ACC112 (cell line): Measurements from ENCODE around the gene GUCA1A.

ENCODE experiments used
- H2AFZ ChIP-seq: fragments of 200-600 bp; sonication (generic); one replicate; pipeline ENCODE4 v1.6.0; 2017; ENCODE audit warnings: antibody characterized with exemption, low read length; ENCODE audit not compliant: unreplicated experiment
- H3K27ac ChIP-seq: fragments of 200-600 bp; sonication (generic); 2 replicates; pipeline ENCODE4 v1.5.1; 2014; ENCODE audit warnings: low read depth, mild to moderate bottlenecking, antibody characterized with exemption, low read length, moderate library complexity
- H3K27me3 ChIP-seq: fragments of 200-600 bp; sonication (generic); 2 replicates; pipeline ENCODE4 v1.6.1; 2014; ENCODE audit warnings: mild to moderate bottlenecking, antibody characterized with exemption, low read length, moderate library complexity, mixed read lengths; ENCODE audit not compliant: insufficient read depth
- H3K36me3 ChIP-seq: fragments of 200-600 bp; sonication (generic); 2 replicates; pipeline ENCODE4 v1.6.1; 2016; ENCODE audit warnings: mild to moderate bottlenecking, antibody characterized with exemption, low read length, moderate library complexity, mixed read lengths; ENCODE audit not compliant: insufficient read depth
- H3K4me1 ChIP-seq: fragments of 200-600 bp; sonication (generic); one replicate; pipeline ENCODE4 v1.6.1; 2016; ENCODE audit warnings: low read length, mixed read lengths; ENCODE audit not compliant: insufficient read depth, unreplicated experiment, control insufficient read depth
- H3K4me3 ChIP-seq: fragments of 200-600 bp; sonication (generic); 2 replicates; pipeline ENCODE4 v1.5.1; 2014; ENCODE audit warnings: mild to moderate bottlenecking, low read depth, low read length
- H3K79me2 ChIP-seq: fragments of 200-600 bp; sonication (generic); one replicate; pipeline ENCODE4 v1.6.0; 2016; ENCODE audit warnings: low read length; ENCODE audit not compliant: control insufficient read depth, unreplicated experiment, insufficient read depth

The GUCA1A gene

DNA sequence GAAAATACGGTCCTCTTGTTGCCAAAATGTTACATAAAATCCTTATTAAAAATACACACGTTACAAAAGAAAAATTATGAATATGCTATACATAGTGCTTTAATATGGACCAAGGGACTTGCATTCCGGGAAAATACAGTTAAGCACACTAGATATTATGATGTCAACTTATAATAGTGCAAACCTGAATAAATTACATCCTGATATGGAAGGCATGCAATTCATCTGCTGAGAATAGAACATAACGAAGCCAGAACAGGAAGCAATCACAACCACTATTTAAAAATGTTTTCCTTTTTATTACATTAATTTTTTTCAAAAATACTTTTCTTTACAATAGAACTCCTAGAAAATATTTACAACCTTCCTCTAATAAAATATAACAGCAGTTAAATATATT lies 52.3 kb downstream of the GUCA1A start:
- no peaks in the 10 kb centered on the region for H3K27me3 ChIP-seq
- no peak overlapping the region for H3K4me3 ChIP-seq
- no peak overlapping the region for H2AFZ ChIP-seq
- no peaks in the 10 kb centered on the region for H3K79me2 ChIP-seq
- no peaks in the 10 kb centered on the region for H3K36me3 ChIP-seq
- peaks cover 37% of the 10 kb centered on the region for H3K4me1 ChIP-seq
- peak overlapping the region; percentile 64 for H3K27ac ChIP-seq

DNA sequence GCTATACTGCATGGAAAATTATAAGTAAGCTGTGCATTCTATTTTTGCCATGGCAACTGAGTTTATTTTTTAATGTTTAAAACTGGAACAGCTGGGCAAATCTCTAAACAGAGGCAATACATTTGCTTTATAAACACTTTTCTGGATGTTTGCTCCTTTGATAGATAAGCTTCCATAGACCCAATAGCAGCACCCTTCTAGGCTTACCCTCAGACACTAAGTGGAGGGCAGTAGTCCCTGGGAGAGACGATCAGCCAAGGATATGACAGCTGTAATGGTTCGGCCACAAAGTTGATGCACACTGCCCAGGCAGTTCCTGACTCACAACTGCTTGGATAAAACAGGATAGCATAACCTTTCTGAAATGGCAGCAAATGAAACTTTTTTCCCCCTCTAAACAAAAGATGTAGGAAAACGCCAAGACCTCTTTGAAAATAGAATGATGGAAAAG lies 53.0 kb downstream of the GUCA1A start:
- no peaks in the 10 kb centered on the region for H3K79me2 ChIP-seq
- no peaks in the 10 kb centered on the region for H3K27me3 ChIP-seq
- no peaks in the 10 kb centered on the region for H3K36me3 ChIP-seq
- no peak overlapping the region for H2AFZ ChIP-seq
- no peak overlapping the region for H3K4me3 ChIP-seq
- peaks cover 34% of the 10 kb centered on the region for H3K4me1 ChIP-seq
- peak overlapping the region; percentile 49 for H3K27ac ChIP-seq

DNA sequence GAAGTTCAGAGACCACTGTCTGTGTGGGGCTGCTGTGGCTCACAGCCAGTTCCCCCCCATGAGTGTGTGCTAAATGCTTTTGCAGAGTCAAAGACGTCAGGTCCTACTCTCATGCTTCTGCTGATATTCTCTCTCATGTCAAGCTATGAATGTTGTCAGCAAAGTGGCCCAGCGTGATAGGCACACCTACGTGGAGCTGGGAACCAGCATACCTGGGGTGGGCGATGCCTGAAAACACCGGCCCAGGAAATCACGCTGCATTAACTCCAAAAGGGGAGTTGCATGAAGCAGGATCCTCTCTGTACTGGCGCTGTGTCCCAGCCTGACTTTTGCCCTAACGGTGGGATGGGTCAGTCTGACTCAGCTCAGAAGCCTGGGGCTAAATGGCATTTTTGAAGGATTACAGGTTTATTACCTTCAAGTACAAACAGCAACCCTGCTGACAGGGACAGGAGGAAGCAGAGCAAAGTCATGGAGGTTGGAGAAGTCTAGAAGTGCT lies 53.5 kb downstream of the GUCA1A start:
- Histone ChIP-seq H3K4me3 (no peak overlapping the region), H2AFZ (no peak overlapping the region), H3K27ac (peak overlapping the region; percentile 49), H3K36me3 (no peaks in the 10 kb centered on the region), H3K4me1 (peaks cover 34% of the 10 kb centered on the region), H3K27me3 (no peaks in the 10 kb centered on the region), H3K79me2 (no peaks in the 10 kb centered on the region)

DNA sequence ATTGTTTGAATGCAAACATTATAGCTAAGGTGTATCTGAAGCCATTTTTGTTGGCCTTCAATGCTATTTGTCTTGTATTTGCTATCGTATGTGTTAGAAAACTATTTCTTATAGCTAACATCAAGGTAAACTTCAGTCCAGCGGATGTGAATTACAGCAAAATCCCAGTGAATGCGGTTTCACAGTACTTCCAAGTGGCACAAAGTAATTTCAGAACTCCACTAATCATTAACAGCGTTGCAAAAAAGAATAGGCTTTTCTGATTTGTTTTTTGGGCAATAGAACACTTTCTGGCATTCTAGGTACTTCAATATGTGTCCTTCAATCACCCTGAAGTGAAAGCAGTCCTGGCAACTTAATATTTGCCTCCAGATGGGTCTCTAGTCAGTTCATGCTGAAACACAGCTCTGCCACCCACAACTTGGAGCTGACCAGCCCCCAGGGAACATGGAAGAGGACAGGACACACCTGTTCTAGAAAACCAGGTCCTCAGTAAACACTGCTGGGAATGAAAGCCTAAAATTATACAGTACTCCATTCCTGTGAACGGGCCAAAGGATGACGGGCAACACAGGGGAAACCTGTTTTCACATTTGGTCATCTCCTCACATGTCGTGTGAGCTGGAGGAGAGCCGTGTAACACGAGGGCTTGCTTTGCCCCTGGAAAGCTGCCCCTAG lies 54.1 kb downstream of the GUCA1A start:
- no peaks in the 10 kb centered on the region for H3K36me3 ChIP-seq
- H3K27ac ChIP-seq: peak overlapping the region; percentile 32
- H3K27me3 ChIP-seq: no peaks in the 10 kb centered on the region
- H2AFZ ChIP-seq: no peak overlapping the region
- H3K79me2 ChIP-seq: no peaks in the 10 kb centered on the region
- peaks cover 34% of the 10 kb centered on the region for H3K4me1 ChIP-seq
- H3K4me3 ChIP-seq: no peak overlapping the region

DNA sequence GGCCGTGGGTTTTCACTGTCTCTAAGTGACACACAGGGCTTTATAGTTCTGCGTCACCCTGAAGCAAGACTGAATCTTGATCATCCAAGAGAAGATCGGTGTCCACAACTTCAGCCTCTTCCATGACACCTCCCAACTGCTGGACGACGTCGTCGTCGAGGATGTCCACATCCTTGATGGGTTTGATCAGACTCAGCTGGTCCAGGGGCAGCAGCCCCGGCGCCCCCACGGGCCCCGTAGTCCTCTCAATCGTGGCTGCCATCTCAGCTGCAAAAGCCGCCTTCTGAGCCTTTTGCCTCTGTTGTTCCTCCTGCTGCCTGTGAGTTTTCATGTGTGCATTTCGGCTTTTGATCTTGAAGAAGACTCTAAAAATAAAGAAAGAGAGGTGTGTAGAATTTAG lies 55.1 kb downstream of the GUCA1A start:
- Histone ChIP-seq H3K4me3 (no peak overlapping the region), H3K4me1 (peaks cover 34% of the 10 kb centered on the region)

More for the DNA sequence above, 55.1 kb downstream of the GUCA1A start:
- Histone ChIP-seq H2AFZ (no peak overlapping the region), H3K36me3 (no peaks in the 10 kb centered on the region), H3K27ac (no peak overlapping the region), H3K79me2 (no peaks in the 10 kb centered on the region), H3K27me3 (no peaks in the 10 kb centered on the region)
